ENCODE measurements around the gene LTK. TPM values are rescaled to one million over a fixed set of nuclear protein-coding genes. Genes with fewer than 3 reads are reported as not detected.

Gene LTK
- total RNA-seq, result 10 to 100 TPM in 1 of 5 donors, 1 to 10 TPM in 4; 2.0 to 14.3 (median 6.8) TPM
- total RNA-seq (2013), result 13.0 TPM
- 0.20 to 32.1 (median 11.5) reads per million in 29 experiments for total RNA-seq

GRCh38 chr15:41513506-41514227 lies at the start of gene LTK:
Gene LTK, minus strand, starts transcription at chr15:41513827. Its CDS starts 118 bp downstream, at chr15:41513709.
- Histone ChIP-seq H3K27ac (ENCODE audit: low read length) (peak within 1 kb of the TSS; percentile 38), H3K9me3 (no peaks in the 10 kb centered on the region), H3K36me3 (ENCODE audit: control insufficient read depth in 2 of 2, extremely low read depth in 1 of 2, insufficient read depth in 1 of 2, low read length in 1 of 2) (no peaks in the 10 kb centered on the region), H3K4me3 (ENCODE audit: control insufficient read depth in 1 of 2, extremely low read depth in 1 of 2, low read length in 1 of 2) (peak within 1 kb of the TSS; percentile 51 to 75), H3K4me1 (ENCODE audit: control insufficient read depth in 1 of 2, extremely low read depth in 1 of 2, insufficient read depth in 2 of 2, low read length in 2 of 2) (peaks cover 11 to 34% of the 10 kb centered on the region in 2 experiments), H3K27me3 (replicated peaks in 1 of 2; ENCODE audit: control insufficient read depth in 2 of 2, extremely low read depth in 1 of 2, insufficient read depth in 2 of 2, low read length in 1 of 2) (peaks cover 5 to 42% of the 10 kb centered on the region in 2 experiments)
- POLR2A ChIA-PET, result interaction anchor here in 1 of 2 donors (0.6 kb wide), 1 partner anchor 691 kb away, joined by 3 read pairs; no protein-coding TSS in a partner anchor
- DNase-seq, result peak in 3 of 35 experiments; percentile 8 to 31 (median 14)
- peak within 1 kb of the TSS; percentile 34 to 39 for H3K27ac Mint-ChIP-seq
- WGBS (ENCODE audit: insufficient coverage), result 20% methylated on average over 27 of the region's 33 CpGs
- H3K4me3 Mint-ChIP-seq, result peak within 1 kb of the TSS; percentile 72 to 80 (median 76)
- CTCF ChIA-PET, result no interaction called here
- peaks cover 3% of the 10 kb centered on the region for H3K36me3 Mint-ChIP-seq
- peaks cover 24 to 34% (median 24%) of the 10 kb centered on the region in 3 donors for H3K4me1 Mint-ChIP-seq
- ATAC-seq (replicated peaks in 1 of 4), result peak in 3 of 4 experiments; percentile 26 to 33 (median 32)
- H3K9me3 Mint-ChIP-seq, result no peaks in the 10 kb centered on the region
- peaks cover 14 to 26% of the 10 kb centered on the region in 2 donors for H3K27me3 Mint-ChIP-seq

- Mint-ChIP-seq H3K27me3 (peaks cover 10 to 19% of the 10 kb centered on the region in 2 donors), H3K9me3 (no peaks in the 10 kb centered on the region), H3K4me1 (peaks cover 9 to 16% (median 16%) of the 10 kb centered on the region in 3 donors), H3K4me3 (no peak overlapping the region), H3K27ac (no peak overlapping the region), H3K36me3 (no peaks in the 10 kb centered on the region)
- no peak for DNase-seq
- H3K4me3 ChIP-seq (ENCODE audit: control insufficient read depth in 1 of 2, extremely low read depth in 1 of 2, low read length in 1 of 2), result no peak overlapping the region
- no peak for ATAC-seq (replicated peaks in 1 of 4)
- WGBS (ENCODE audit: insufficient coverage), result 100% methylated on average over 1 of the region's 4 CpGs
- H3K36me3 ChIP-seq (ENCODE audit: control insufficient read depth in 2 of 2, extremely low read depth in 1 of 2, insufficient read depth in 1 of 2, low read length in 1 of 2), result no peaks in the 10 kb centered on the region
- H3K27ac ChIP-seq (ENCODE audit: low read length), result no peak overlapping the region
- peaks cover 5 to 18% of the 10 kb centered on the region in 2 experiments for H3K4me1 ChIP-seq (ENCODE audit: control insufficient read depth in 1 of 2, extremely low read depth in 1 of 2, insufficient read depth in 2 of 2, low read length in 2 of 2)
- CTCF ChIA-PET, result interaction anchor here (0.5 to 0.6 kb wide), 2 partner anchors 63 to 140 kb away, joined by 3 read pairs; no protein-coding TSS in a partner anchor
- peaks cover 2 to 42% of the 10 kb centered on the region in 2 experiments for H3K27me3 ChIP-seq (replicated peaks in 1 of 2; ENCODE audit: control insufficient read depth in 2 of 2, extremely low read depth in 1 of 2, insufficient read depth in 2 of 2, low read length in 1 of 2)
- H3K9me3 ChIP-seq, result no peaks in the 10 kb centered on the region
- POLR2A ChIA-PET, result no interaction called here
Observed at GRCh38 chr15:41562784-41563198, 49.2 kb upstream of the LTK start.

- ChIA-PET POLR2A (no interaction called here), CTCF (interaction anchor here in 1 of 2 donors (0.5 to 0.6 kb wide), 2 partner anchors 58 to 140 kb away, joined by 3 to 4 read pairs; no protein-coding TSS in a partner anchor)
- Histone ChIP-seq H3K4me3 (ENCODE audit: control insufficient read depth in 1 of 2, extremely low read depth in 1 of 2, low read length in 1 of 2) (no peak overlapping the region), H3K27me3 (replicated peaks in 1 of 2; ENCODE audit: control insufficient read depth in 2 of 2, extremely low read depth in 1 of 2, insufficient read depth in 2 of 2, low read length in 1 of 2) (peaks cover 2 to 42% of the 10 kb centered on the region in 2 experiments), H3K4me1 (ENCODE audit: control insufficient read depth in 1 of 2, extremely low read depth in 1 of 2, insufficient read depth in 2 of 2, low read length in 2 of 2) (peaks cover 8 to 22% of the 10 kb centered on the region in 2 experiments), H3K9me3 (no peaks in the 10 kb centered on the region), H3K36me3 (ENCODE audit: control insufficient read depth in 2 of 2, extremely low read depth in 1 of 2, insufficient read depth in 1 of 2, low read length in 1 of 2) (no peaks in the 10 kb centered on the region), H3K27ac (ENCODE audit: low read length) (no peak overlapping the region)
- H3K27ac Mint-ChIP-seq, result no peak overlapping the region
- ATAC-seq (replicated peaks in 1 of 4) (no peak), DNase-seq (no peak)
- peaks cover 10 to 19% of the 10 kb centered on the region in 2 donors for H3K27me3 Mint-ChIP-seq
- H3K36me3 Mint-ChIP-seq, result no peaks in the 10 kb centered on the region
- no peaks in the 10 kb centered on the region for H3K9me3 Mint-ChIP-seq
- no CpG with 5 or more reads among the region's 5 CpGs for WGBS (ENCODE audit: insufficient coverage)
- H3K4me1 Mint-ChIP-seq, result peaks cover 13 to 21% (median 20%) of the 10 kb centered on the region in 3 donors
- H3K4me3 Mint-ChIP-seq, result no peak overlapping the region
Observed at GRCh38 chr15:41562244-41562643, 48.6 kb upstream of the LTK start.

- WGBS (ENCODE audit: insufficient coverage), result 100% methylated on average over 1 of the region's 3 CpGs
- CTCF ChIA-PET, result interaction anchor here in 1 of 2 donors (0.5 kb wide), 1 partner anchor 58 kb away, joined by 4 read pairs; no protein-coding TSS in a partner anchor
Observed at GRCh38 chr15:41561777-41562145, 48.1 kb upstream of the LTK start.

GRCh38 chr15:41561104-41561776 lies 47.6 kb upstream of the LTK start:
- Mint-ChIP-seq H3K27ac (no peak overlapping the region), H3K27me3 (peaks cover 10 to 19% of the 10 kb centered on the region in 2 donors), H3K36me3 (no peaks in the 10 kb centered on the region), H3K9me3 (no peaks in the 10 kb centered on the region), H3K4me1 (peaks cover 13 to 24% (median 23%) of the 10 kb centered on the region in 3 donors), H3K4me3 (peak overlapping the region in 1 of 3 donors; percentile 84)
- Histone ChIP-seq H3K4me1 (ENCODE audit: control insufficient read depth in 1 of 2, extremely low read depth in 1 of 2, insufficient read depth in 2 of 2, low read length in 2 of 2) (peaks cover 8 to 22% of the 10 kb centered on the region in 2 experiments), H3K36me3 (ENCODE audit: control insufficient read depth in 2 of 2, extremely low read depth in 1 of 2, insufficient read depth in 1 of 2, low read length in 1 of 2) (no peaks in the 10 kb centered on the region), H3K27me3 (replicated peaks in 1 of 2; ENCODE audit: control insufficient read depth in 2 of 2, extremely low read depth in 1 of 2, insufficient read depth in 2 of 2, low read length in 1 of 2) (peaks cover 2 to 42% of the 10 kb centered on the region in 2 experiments), H3K4me3 (ENCODE audit: control insufficient read depth in 1 of 2, extremely low read depth in 1 of 2, low read length in 1 of 2) (no peak overlapping the region), H3K9me3 (no peaks in the 10 kb centered on the region), H3K27ac (ENCODE audit: low read length) (no peak overlapping the region)
- 91% methylated on average over 11 of the region's 16 CpGs for WGBS (ENCODE audit: insufficient coverage)
- ATAC-seq (replicated peaks in 1 of 4) (no peak), DNase-seq (no peak)
- POLR2A ChIA-PET, result no interaction called here
- CTCF ChIA-PET, result no interaction called here

More at GRCh38 chr15:41561777-41562145, 48.1 kb upstream of the LTK start:
- Histone ChIP-seq H3K27me3 (replicated peaks in 1 of 2; ENCODE audit: control insufficient read depth in 2 of 2, extremely low read depth in 1 of 2, insufficient read depth in 2 of 2, low read length in 1 of 2) (peaks cover 2 to 42% of the 10 kb centered on the region in 2 experiments), H3K27ac (ENCODE audit: low read length) (no peak overlapping the region), H3K4me3 (ENCODE audit: control insufficient read depth in 1 of 2, extremely low read depth in 1 of 2, low read length in 1 of 2) (no peak overlapping the region), H3K9me3 (no peaks in the 10 kb centered on the region), H3K36me3 (ENCODE audit: control insufficient read depth in 2 of 2, extremely low read depth in 1 of 2, insufficient read depth in 1 of 2, low read length in 1 of 2) (no peaks in the 10 kb centered on the region), H3K4me1 (ENCODE audit: control insufficient read depth in 1 of 2, extremely low read depth in 1 of 2, insufficient read depth in 2 of 2, low read length in 2 of 2) (peaks cover 8 to 22% of the 10 kb centered on the region in 2 experiments)
- no peak for DNase-seq
- Mint-ChIP-seq H3K27me3 (peaks cover 10 to 19% of the 10 kb centered on the region in 2 donors), H3K9me3 (no peaks in the 10 kb centered on the region), H3K4me3 (no peak overlapping the region), H3K4me1 (peaks cover 13 to 24% (median 21%) of the 10 kb centered on the region in 3 donors), H3K27ac (no peak overlapping the region), H3K36me3 (no peaks in the 10 kb centered on the region)
- POLR2A ChIA-PET, result no interaction called here
- ATAC-seq (replicated peaks in 1 of 4), result no peak

- Mint-ChIP-seq H3K27me3 (peaks cover 10 to 19% of the 10 kb centered on the region in 2 donors), H3K36me3 (no peaks in the 10 kb centered on the region), H3K4me1 (peaks cover 13 to 24% (median 23%) of the 10 kb centered on the region in 3 donors), H3K4me3 (peak overlapping the region; percentile 21 to 84 (median 43)), H3K27ac (no peak overlapping the region), H3K9me3 (no peaks in the 10 kb centered on the region)
- H3K27me3 ChIP-seq (replicated peaks in 1 of 2; ENCODE audit: control insufficient read depth in 2 of 2, extremely low read depth in 1 of 2, insufficient read depth in 2 of 2, low read length in 1 of 2), result peaks cover 2 to 42% of the 10 kb centered on the region in 2 experiments
- DNase-seq, result no peak
- 67% methylated on average over 1 of the region's 2 CpGs for WGBS (ENCODE audit: insufficient coverage)
- POLR2A ChIA-PET, result no interaction called here
- peaks cover 8 to 22% of the 10 kb centered on the region in 2 experiments for H3K4me1 ChIP-seq (ENCODE audit: control insufficient read depth in 1 of 2, extremely low read depth in 1 of 2, insufficient read depth in 2 of 2, low read length in 2 of 2)
- ATAC-seq (replicated peaks in 1 of 4), result no peak
- CTCF ChIA-PET, result no interaction called here
- no peaks in the 10 kb centered on the region for H3K9me3 ChIP-seq
- H3K4me3 ChIP-seq (ENCODE audit: control insufficient read depth in 1 of 2, extremely low read depth in 1 of 2, low read length in 1 of 2), result no peak overlapping the region
- no peaks in the 10 kb centered on the region for H3K36me3 ChIP-seq (ENCODE audit: control insufficient read depth in 2 of 2, extremely low read depth in 1 of 2, insufficient read depth in 1 of 2, low read length in 1 of 2)
- no peak overlapping the region for H3K27ac ChIP-seq (ENCODE audit: low read length)
Observed at GRCh38 chr15:41560572-41560874, 46.9 kb upstream of the LTK start.
